Ureter (tissue), 1 donor: Measurements from ENCODE around the gene ARFRP1. TPM values are rescaled to one million over a fixed set of nuclear protein-coding genes. Genes with fewer than 3 reads are reported as not detected.

ENCODE experiments used
- DNase-seq: peaks from one replicate; pipeline ENCODE4 v3.0.0-alpha.2; 2020; ENCODE audit warnings: low spot score
- total RNA-seq: library from RNA; stranded (reverse); gene quantifications from one replicate; pipeline ENCODE4 v1.2.4, GENCODE V29; 2023
- donor health status: DM: yes; HTN: yes; CAD: no.

ARFRP1 gene
- total RNA-seq, 1 donor from 2014 or later = 69.8 TPM

- DNase-seq = no peak
Measured at GRCh38 chr20:63702036-63702665, 5.6 kb downstream of the ARFRP1 start.

- no peak for DNase-seq
Measured at GRCh38 chr20:63701329-63702035, 6.3 kb downstream of the ARFRP1 start.

- DNase-seq = no peak
Measured at GRCh38 chr20:63701051-63701328, 6.8 kb downstream of the ARFRP1 start.

DNA sequence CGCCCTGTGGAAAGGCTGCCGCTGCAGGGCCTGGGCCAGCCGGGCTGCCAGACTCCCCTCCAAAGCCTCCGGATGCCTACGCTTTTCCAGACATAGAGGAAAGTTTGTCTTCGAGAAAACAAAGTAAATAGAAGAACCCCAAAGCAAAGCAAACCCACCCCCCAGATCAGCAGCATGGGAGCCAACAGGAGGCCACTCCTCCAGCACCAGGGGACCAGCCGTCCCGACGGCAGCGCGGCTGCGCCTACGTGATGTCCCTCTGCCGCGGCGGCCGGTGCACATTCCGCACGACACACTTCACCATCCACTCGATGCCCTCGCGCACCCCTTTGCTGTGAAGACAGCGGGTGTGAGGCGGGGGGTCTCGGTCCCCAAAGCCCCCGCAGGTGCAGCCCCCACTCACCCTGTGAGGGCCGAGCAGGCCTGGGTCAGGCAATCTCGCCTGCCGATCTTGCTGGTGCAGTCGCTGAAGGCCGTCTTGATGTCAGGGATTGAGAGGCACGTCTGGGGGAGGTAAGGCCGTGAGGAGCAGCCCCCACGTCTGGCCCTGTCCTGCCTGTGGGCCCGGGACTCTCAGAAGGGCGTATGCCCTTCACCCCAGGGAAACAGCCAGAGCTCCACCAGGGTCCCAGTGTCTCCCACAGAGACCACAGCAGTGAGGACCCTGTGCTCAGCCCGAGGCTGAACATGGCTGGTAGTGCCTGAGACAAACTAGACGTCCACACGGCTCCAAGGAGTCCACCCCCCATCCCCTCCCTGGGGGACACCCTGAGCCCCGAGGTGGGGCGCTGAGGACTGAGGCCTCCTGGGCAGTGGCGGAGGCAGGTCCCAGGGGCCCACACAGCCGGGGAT is 7.4 kb downstream of the ARFRP1 start:
- DNase-seq = no peak

- DNase-seq = peak; percentile 46
Measured at GRCh38 chr20:63699466-63700198, 8.1 kb downstream of the ARFRP1 start.

- no peak for DNase-seq
Measured at GRCh38 chr20:63698739-63699465, 8.9 kb downstream of the ARFRP1 start.

- DNase-seq = no peak
Measured at GRCh38 chr20:63697868-63698545, 9.8 kb downstream of the ARFRP1 start.

DNA sequence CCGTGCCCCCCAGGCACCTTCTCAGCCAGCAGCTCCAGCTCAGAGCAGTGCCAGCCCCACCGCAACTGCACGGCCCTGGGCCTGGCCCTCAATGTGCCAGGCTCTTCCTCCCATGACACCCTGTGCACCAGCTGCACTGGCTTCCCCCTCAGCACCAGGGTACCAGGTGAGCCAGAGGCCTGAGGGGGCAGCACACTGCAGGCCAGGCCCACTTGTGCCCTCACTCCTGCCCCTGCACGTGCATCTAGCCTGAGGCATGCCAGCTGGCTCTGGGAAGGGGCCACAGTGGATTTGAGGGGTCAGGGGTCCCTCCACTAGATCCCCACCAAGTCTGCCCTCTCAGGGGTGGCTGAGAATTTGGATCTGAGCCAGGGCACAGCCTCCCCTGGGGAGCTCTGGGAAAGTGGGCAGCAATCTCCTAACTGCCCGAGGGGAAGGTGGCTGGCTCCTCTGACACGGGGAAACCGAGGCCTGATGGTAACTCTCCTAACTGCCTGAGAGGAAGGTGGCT is 10.4 kb downstream of the ARFRP1 start:
- DNase-seq = peak; percentile 43

GRCh38 chr20:63696628-63697356 is 11.0 kb downstream of the ARFRP1 start, which contains the start of gene TNFRSF6B:
Gene TNFRSF6B, plus strand, starts transcription at chr20:63696652. Its CDS starts 116 bp downstream, at chr20:63696768.
- peak; percentile 46 for DNase-seq

GRCh38 chr20:63696306-63696627 is 11.5 kb downstream of the ARFRP1 start:
- DNase-seq = peak; percentile 45

DNA sequence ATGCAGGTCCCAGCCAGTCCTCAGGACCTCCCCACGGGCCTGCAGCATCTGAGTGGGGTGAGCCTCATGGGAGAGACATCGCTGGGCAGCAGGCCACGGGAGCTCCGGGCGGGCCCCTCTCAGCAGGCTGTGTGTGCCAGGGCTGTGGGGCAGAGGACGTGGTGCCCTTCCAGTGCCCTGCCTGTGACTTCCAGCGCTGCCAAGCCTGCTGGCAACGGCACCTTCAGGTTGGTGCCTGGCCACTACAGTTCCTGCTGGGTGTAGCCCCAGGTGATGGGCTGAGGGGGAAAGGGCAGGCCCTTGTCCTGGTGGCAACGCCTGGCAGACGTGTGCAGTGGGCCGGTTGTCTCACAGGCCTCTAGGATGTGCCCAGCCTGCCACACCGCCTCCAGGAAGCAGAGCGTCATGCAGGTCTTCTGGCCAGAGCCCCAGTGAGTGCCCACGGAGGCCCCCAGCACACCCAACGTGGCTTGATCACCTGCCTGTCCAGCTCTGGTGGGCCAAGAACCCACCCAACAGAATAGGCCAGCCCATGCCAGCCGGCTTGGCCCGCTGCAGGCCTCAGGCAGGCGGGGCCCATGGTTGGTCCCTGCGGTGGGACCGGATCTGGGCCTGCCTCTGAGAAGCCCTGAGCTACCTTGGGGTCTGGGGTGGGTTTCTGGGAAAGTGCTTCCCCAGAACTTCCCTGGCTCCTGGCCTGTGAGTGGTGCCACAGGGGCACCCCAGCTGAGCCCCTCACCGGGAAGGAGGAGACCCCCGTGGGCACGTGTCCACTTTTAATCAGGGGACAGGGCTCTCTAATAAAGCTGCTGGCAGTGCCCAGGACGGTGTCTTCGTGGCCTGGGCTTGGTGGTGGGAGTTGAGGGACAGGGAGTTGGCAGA is 12.1 kb downstream of the ARFRP1 start:
- DNase-seq = no peak

GRCh38 chr20:63694584-63695423 is 13.0 kb downstream of the ARFRP1 start:
- DNase-seq = no peak

- DNase-seq = no peak
Measured at GRCh38 chr20:63693733-63694583, 13.8 kb downstream of the ARFRP1 start.

DNA sequence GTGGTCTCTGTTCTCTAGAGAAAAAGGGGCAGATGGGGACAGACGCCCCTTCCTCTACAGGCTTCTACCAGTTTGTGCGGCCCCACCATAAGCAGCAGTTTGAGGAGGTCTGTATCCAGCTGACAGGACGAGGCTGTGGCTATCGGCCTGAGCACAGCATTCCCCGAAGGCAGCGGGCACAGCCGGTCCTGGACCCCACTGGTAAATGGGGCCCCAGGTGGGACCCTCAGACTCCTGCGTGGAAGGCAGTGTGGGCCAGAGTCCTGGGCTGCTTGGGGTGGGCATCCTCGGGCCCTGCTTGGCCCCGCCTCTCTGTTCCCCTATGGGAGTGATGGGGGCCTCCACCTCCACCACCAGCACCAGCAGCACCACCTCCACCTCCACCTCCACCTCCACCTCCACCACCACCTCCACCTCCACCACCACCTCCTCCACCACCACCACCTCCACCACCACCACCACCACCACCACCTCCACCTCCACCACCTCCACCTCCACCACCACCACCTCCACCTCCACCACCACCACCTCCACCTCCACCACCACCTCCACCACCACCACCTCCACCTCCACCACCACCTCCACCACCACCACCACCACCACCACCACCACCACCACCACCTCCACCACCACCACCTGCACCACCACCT is 14.6 kb downstream of the ARFRP1 start:
- no peak for DNase-seq

- DNase-seq = no peak
Measured at GRCh38 chr20:63692436-63693082, 15.2 kb downstream of the ARFRP1 start.
